ENCODE measurements around the gene ZFAND2B.

ZFAND2B gene

DNA sequence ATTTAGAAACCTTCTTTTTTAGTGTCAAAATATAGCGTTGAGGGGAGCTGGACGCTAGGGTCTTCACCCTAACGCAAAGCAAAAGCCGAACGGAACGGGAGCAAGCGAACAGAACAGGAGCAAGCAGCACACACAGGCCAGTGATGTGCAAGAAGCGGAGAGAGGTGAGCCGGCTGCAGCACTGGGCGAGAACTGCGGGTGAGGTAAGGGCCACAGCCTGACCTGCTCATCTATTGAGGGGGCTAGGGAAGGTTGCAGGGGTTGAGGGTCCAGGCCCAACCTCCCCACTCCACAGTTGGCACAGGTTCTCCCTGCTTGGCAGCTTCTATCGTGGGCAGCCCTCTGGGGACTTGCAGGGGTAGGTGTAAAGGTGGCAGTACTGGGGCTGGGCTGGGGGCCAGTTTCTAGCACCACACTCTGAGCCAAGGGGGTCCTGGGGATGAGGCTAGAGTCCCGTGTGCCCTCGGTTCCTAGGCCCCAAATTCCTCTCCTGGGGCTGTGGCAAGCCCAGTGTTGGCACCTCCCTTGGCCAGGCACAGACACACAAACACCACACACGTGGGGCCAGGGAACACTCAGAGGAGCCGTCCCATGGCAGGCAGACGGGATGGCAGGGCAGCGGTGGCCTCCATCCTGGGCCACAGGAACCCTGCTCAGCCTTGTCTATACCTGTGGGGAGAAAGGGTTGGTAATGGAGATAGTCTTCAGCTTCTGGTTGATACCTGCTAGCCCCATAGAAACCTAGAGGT lies 13.4 kb downstream of the ZFAND2B start:
- Histone ChIP-seq H3K27me3 (replicated peaks; ENCODE audit: control insufficient read depth, insufficient read depth, low read length) (no peaks in the 10 kb centered on the region), H3K4me3 (replicated peaks; ENCODE audit: low read depth, low read length) (no peak overlapping the region), H3K36me3 (ENCODE audit: control insufficient read depth, insufficient read depth, low read length) (peaks cover 26% of the 10 kb centered on the region)
- TF ChIP-seq, protein P1, sequence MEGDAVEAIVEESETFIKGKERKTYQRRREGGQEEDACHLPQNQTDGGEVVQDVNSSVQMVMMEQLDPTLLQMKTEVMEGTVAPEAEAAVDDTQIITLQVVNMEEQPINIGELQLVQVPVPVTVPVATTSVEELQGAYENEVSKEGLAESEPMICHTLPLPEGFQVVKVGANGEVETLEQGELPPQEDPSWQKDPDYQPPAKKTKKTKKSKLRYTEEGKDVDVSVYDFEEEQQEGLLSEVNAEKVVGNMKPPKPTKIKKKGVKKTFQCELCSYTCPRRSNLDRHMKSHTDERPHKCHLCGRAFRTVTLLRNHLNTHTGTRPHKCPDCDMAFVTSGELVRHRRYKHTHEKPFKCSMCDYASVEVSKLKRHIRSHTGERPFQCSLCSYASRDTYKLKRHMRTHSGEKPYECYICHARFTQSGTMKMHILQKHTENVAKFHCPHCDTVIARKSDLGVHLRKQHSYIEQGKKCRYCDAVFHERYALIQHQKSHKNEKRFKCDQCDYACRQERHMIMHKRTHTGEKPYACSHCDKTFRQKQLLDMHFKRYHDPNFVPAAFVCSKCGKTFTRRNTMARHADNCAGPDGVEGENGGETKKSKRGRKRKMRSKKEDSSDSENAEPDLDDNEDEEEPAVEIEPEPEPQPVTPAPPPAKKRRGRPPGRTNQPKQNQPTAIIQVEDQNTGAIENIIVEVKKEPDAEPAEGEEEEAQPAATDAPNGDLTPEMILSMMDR (IDR thresholded peaks at IDR 0.05; ENCODE audit: insufficient read depth, low read length, poor library complexity, severe bottlenecking), result no peak
- DNase-seq (ENCODE audit: extremely low read depth, insufficient read length), result no peak

DNA sequence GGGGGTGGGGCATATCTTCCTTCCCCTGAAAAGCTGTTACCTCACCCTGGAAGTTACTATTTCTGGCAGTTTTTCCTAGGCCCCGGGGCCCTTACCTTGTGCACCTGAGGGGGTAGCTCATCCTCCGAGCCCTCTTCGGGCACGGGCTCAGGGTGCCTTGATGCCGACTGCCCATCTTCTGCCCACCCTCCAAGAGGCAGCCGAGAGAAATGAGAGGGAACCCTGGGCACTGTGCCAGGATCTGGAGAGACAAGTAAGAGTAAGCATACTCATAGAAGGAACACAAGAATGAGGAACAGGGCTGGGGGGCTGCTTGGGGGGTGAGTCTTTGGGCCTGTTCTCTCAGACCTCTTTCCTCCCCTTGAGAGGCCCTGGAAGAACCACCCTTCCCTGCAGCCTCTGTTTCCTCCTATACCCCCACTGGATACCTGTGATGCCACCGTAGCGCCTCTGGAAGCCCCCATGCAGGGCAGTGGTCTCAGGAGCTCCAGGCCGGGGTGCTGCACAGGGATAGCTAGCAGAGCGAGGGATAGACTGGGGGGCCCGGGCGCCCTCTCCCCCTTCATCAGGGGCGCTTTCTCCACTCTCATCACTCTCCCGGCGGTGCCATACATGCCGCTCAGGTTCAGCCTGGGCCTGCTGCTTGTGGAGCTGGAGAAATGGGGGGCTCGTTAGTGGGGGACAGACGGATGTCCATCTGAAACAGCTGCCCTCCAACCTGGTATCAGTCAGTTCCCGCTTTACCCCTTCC lies 14.2 kb downstream of the ZFAND2B start:
- Histone ChIP-seq H3K4me3 (replicated peaks; ENCODE audit: low read depth, low read length) (no peak overlapping the region), H3K27me3 (replicated peaks; ENCODE audit: control insufficient read depth, insufficient read depth, low read length) (no peaks in the 10 kb centered on the region), H3K36me3 (ENCODE audit: control insufficient read depth, insufficient read depth, low read length) (peaks cover 30% of the 10 kb centered on the region)
- TF ChIP-seq, protein P1 (IDR thresholded peaks at IDR 0.05; ENCODE audit: insufficient read depth, low read length, poor library complexity, severe bottlenecking), result no peak
- DNase-seq (ENCODE audit: extremely low read depth, insufficient read length), result no peak

DNA sequence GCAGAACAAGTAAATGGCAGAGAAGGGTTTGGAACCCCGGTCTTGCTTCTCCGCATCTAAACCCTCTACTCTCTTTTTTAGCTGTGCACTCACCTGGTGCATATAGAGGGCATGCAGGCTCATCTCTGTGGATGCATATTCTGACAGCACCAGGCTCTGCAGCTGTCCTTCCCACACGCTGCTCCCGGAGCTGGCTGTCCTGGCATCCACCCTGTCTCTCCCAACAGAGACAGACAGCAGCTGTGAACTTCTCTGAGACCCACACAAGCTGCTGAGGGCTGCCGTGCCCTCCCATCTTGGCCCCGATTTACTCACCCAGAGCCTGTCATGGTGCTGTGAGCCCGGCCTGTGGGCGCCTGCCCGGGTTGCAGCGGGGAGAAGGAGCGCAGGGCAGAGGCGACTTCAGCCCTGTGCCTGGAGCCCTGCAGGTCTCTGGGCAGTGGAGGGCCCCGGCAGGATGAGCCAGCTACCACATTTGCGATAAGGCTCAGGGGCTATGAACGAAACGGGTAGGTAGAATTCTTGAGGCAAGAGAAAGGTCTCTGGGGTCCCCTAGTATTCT lies 15.5 kb downstream of the ZFAND2B start:
- no peak for DNase-seq (ENCODE audit: extremely low read depth, insufficient read length)
- H3K27me3 ChIP-seq (replicated peaks; ENCODE audit: control insufficient read depth, insufficient read depth, low read length), result no peaks in the 10 kb centered on the region
- H3K4me3 ChIP-seq (replicated peaks; ENCODE audit: low read depth, low read length), result no peak overlapping the region
- H3K36me3 ChIP-seq (ENCODE audit: control insufficient read depth, insufficient read depth, low read length), result peaks cover 30% of the 10 kb centered on the region
- TF ChIP-seq, protein P1 (IDR thresholded peaks at IDR 0.05; ENCODE audit: insufficient read depth, low read length, poor library complexity, severe bottlenecking), result no peak

DNA sequence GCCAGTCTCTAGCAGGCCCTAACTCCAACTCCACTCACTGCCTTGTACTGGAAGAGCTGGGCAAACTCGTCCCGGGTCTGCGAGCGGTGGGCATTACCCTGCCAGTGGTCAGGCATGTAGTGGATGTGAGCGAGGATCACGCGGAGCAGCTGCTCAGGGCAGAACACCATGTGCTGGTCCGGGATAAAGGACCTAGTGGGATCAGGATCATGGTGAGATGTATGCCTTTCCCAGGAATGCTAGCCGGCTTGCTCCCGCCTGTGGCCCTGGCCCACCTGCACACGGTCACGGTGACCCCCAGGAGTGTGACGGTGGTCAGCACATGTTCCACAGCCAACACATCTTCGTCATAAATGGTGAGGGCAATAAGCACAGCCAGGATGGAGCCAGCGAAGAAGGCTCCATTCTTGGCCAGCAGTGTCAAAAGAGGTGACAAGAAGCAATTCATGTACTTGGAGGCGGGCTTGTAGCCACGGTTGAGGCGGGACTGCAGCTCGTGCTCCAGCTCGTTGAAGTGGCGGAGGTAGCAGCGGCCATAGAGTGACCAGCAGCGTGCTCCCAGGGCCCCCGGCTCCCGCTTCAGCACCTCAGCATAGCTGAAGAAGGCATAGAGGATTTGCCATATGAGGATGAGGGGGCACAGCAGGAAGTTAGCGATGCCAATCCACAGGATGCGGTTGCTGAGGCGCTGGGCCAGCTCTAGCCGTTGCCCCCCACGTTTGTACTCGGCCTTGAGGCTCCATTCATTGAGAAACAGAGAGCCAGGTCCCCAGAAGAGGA lies 17.4 kb downstream of the ZFAND2B start:
- TF ChIP-seq, protein P1 (IDR thresholded peaks at IDR 0.05; ENCODE audit: insufficient read depth, low read length, poor library complexity, severe bottlenecking), result no peak
- peaks cover 30% of the 10 kb centered on the region for H3K36me3 ChIP-seq (ENCODE audit: control insufficient read depth, insufficient read depth, low read length)

DNA sequence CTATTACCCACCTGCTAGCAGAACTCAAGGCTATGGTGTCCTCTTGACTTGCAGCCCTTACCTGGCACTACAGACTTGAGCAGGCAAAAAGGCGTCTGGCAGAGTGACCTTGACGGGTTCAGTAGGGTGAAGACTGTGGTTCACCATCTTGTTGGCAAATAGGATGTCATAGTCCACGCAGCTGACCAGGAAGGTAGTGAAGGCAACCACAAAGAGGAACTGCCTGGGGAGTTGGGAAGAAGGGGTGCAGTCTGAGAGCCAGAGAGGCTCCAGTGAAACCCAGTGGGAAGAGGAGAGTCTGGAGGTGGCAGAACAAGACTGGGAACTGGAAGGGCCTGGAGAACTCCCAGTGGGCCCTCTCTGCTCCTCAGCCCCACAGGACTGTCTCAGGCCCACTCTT lies 18.8 kb downstream of the ZFAND2B start:
- H3K36me3 ChIP-seq (ENCODE audit: control insufficient read depth, insufficient read depth, low read length), result peaks cover 28% of the 10 kb centered on the region
- TF ChIP-seq, protein P1 (IDR thresholded peaks at IDR 0.05; ENCODE audit: insufficient read depth, low read length, poor library complexity, severe bottlenecking), result no peak
- H3K27me3 ChIP-seq (replicated peaks; ENCODE audit: control insufficient read depth, insufficient read depth, low read length), result no peaks in the 10 kb centered on the region
- no peak overlapping the region for H3K4me3 ChIP-seq (replicated peaks; ENCODE audit: low read depth, low read length)
- no peak for DNase-seq (ENCODE audit: extremely low read depth, insufficient read length)

More for the DNA sequence above, 17.4 kb downstream of the ZFAND2B start:
- Histone ChIP-seq H3K4me3 (replicated peaks; ENCODE audit: low read depth, low read length) (no peak overlapping the region), H3K27me3 (replicated peaks; ENCODE audit: control insufficient read depth, insufficient read depth, low read length) (no peaks in the 10 kb centered on the region)
- no peak for DNase-seq (ENCODE audit: extremely low read depth, insufficient read length)

Data from GM06990 (cell line).